Activated gamma-delta T cell treated with Interleukin-2 at 50 U/mL for 16 hours (primary cell): ENCODE data around the gene RPL22L1.
"Not testable (repeated sequence)": the region's sequence is repeated elsewhere in the genome, so short reads cannot be mapped to it uniquely, and the experiment has no call there.

Source experiments
- DNase-seq: peaks from one replicate; pipeline ENCODE4 v3.0.0-alpha.2; 2020

Gene RPL22L1

GRCh38 chr3:170869645-170870593 lies at the start of gene RPL22L1:
RPL22L1 (minus strand) TSS chr3:170870195; CDS start chr3:170870167, 28 bp downstream.
- peak; percentile 90 for DNase-seq

GRCh38 chr3:170918715-170919114 lies 48.7 kb upstream of the RPL22L1 start:
- DNase-seq, result no peak

GRCh38 chr3:170914690-170915089 lies 44.7 kb upstream of the RPL22L1 start:
- no peak for DNase-seq

- no peak for DNase-seq
Observed at GRCh38 chr3:170914212-170914611, 44.2 kb upstream of the RPL22L1 start.

GRCh38 chr3:170911051-170911450 lies 41.1 kb upstream of the RPL22L1 start:
- no peak for DNase-seq

- DNase-seq, result no peak
Observed at GRCh38 chr3:170910542-170910941, 40.5 kb upstream of the RPL22L1 start.

- no peak for DNase-seq
Observed at GRCh38 chr3:170909129-170909903, 39.3 kb upstream of the RPL22L1 start.

- peak; percentile 93 for DNase-seq
Observed at GRCh38 chr3:170908235-170909116, 38.5 kb upstream of the RPL22L1 start, which contains the start of gene EIF5A2. EIF5A2 (minus strand) TSS chr3:170908637; CDS start chr3:170907806, 831 bp downstream.

- no peak for DNase-seq
Observed at GRCh38 chr3:170907637-170908234, 37.7 kb upstream of the RPL22L1 start.

- no peak for DNase-seq
Observed at GRCh38 chr3:170905862-170906261, 35.9 kb upstream of the RPL22L1 start.

GRCh38 chr3:170903123-170903522 lies 33.1 kb upstream of the RPL22L1 start:
- no peak for DNase-seq

GRCh38 chr3:170899455-170899854 lies 29.5 kb upstream of the RPL22L1 start:
- no peak for DNase-seq

- no peak for DNase-seq
Observed at GRCh38 chr3:170897978-170898377, 28.0 kb upstream of the RPL22L1 start.

GRCh38 chr3:170897199-170897598 lies 27.2 kb upstream of the RPL22L1 start:
- DNase-seq, result not testable (repeated sequence)

- no peak for DNase-seq
Observed at GRCh38 chr3:170896781-170897180, 26.8 kb upstream of the RPL22L1 start.

GRCh38 chr3:170896333-170896732 lies 26.3 kb upstream of the RPL22L1 start:
- not testable (repeated sequence) for DNase-seq

GRCh38 chr3:170893895-170894294 lies 23.9 kb upstream of the RPL22L1 start:
- no peak for DNase-seq

- DNase-seq, result no peak
Observed at GRCh38 chr3:170889630-170890029, 19.6 kb upstream of the RPL22L1 start.

- no peak for DNase-seq
Observed at GRCh38 chr3:170889132-170889531, 19.1 kb upstream of the RPL22L1 start.

- DNase-seq, result not testable (repeated sequence)
Observed at GRCh38 chr3:170884109-170884930, 14.3 kb upstream of the RPL22L1 start.

GRCh38 chr3:170878688-170879087 lies 8.7 kb upstream of the RPL22L1 start:
- DNase-seq, result not testable (repeated sequence)
